ENCODE results near the gene NIPAL1. TPM values are rescaled to one million over a fixed set of nuclear protein-coding genes. Genes with fewer than 3 reads are reported as not detected.

NIPAL1 gene
- polyA plus RNA-seq, 3 donors, result 0.13 to 0.22 TPM; not detected in 1

DNA sequence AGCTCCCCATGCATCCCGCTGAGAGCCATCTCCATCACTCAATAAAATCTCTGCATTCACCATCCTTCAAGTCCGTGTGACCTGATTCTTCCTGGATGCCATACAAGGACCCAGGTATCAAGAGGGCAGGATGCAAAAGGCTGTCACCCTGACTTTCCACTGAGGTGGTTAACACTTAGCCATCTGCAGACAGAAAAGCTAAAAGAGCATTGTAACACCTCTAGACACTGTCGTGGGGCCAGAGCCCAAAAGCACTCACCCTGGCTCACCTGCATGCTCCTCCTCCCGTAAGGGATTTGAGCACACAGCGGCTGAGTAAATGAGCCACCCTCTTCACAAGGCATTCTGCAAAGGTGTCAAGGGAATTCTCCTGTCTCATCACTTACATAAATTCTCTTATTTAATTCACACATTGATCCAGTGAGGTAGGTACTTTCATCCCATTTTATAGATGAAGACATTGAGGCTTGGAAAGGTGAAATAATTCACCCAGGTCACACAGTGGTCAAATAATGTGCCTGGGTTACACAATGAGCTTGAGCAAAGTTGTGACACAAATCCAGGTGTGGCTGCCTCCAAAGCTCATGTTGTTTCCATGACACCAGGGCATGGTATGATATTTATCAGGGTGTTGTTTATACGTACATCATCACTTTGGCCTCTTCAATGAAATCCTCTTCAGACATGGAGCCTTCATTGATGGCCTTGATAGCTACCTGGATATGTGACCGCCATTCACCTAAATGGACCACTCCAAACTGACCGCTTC lies 69.4 kb downstream of the NIPAL1 start:
- intact Hi-C loops (cut with micrococcal nuclease), result loop anchor here (2.0 to 5.0 kb wide), 4 partner anchors 49 to 404 kb away; no protein-coding TSS in a partner anchor
- no peaks in the 10 kb centered on the region for H3K9me3 Mint-ChIP-seq
- WGBS (ENCODE audit: insufficient coverage), result 76% methylated on average over 5 of the region's 8 CpGs
- no peak overlapping the region for H3K4me3 Mint-ChIP-seq
- H3K36me3 ChIP-seq (replicated peaks in 1 of 2; ENCODE audit: control insufficient read depth in 1 of 2, insufficient read depth in 2 of 2, low read length in 2 of 2), result no peaks in the 10 kb centered on the region
- H4K20me1 ChIP-seq (ENCODE audit: insufficient read depth, low read length), result no peaks in the 10 kb centered on the region
- no peaks in the 10 kb centered on the region for H3K36me3 Mint-ChIP-seq
- no peaks in the 10 kb centered on the region for H3K9me3 ChIP-seq (replicated peaks in 1 of 2; ENCODE audit: control insufficient read depth in 1 of 2, insufficient read depth in 1 of 2, low read length in 2 of 2)
- no peaks in the 10 kb centered on the region for H3K4me1 Mint-ChIP-seq
- no peak overlapping the region for H3K4me2 ChIP-seq (replicated peaks; ENCODE audit: extremely low read depth, low read length, poor library complexity, severe bottlenecking)
- no peak overlapping the region for H3K27ac ChIP-seq (ENCODE audit: low read depth in 1 of 2, low read length in 2 of 2)
- TF ChIP-seq, protein P1, sequence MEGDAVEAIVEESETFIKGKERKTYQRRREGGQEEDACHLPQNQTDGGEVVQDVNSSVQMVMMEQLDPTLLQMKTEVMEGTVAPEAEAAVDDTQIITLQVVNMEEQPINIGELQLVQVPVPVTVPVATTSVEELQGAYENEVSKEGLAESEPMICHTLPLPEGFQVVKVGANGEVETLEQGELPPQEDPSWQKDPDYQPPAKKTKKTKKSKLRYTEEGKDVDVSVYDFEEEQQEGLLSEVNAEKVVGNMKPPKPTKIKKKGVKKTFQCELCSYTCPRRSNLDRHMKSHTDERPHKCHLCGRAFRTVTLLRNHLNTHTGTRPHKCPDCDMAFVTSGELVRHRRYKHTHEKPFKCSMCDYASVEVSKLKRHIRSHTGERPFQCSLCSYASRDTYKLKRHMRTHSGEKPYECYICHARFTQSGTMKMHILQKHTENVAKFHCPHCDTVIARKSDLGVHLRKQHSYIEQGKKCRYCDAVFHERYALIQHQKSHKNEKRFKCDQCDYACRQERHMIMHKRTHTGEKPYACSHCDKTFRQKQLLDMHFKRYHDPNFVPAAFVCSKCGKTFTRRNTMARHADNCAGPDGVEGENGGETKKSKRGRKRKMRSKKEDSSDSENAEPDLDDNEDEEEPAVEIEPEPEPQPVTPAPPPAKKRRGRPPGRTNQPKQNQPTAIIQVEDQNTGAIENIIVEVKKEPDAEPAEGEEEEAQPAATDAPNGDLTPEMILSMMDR (IDR thresholded peaks at IDR 0.05), result no peak
- H3K27me3 ChIP-seq (ENCODE audit: control insufficient read depth in 2 of 2, insufficient read depth in 2 of 2, low read length in 2 of 2), result no peaks in the 10 kb centered on the region
- H2AFZ ChIP-seq (ENCODE audit: insufficient read depth, low read depth, low read length, poor library complexity, severe bottlenecking), result no peak overlapping the region
- H3K79me2 ChIP-seq (ENCODE audit: insufficient read depth, low read length), result no peaks in the 10 kb centered on the region
- H3K9ac ChIP-seq (ENCODE audit: insufficient read depth, low read length, poor library complexity, severe bottlenecking), result no peak overlapping the region
- H3K4me1 ChIP-seq (ENCODE audit: control insufficient read depth in 1 of 2, insufficient read depth in 2 of 2, low read length in 2 of 2), result no peaks in the 10 kb centered on the region
- DNase-seq, result no peak
- H3K4me3 ChIP-seq (replicated peaks in 1 of 3; ENCODE audit: low read depth in 2 of 3, low read length in 3 of 3), result no peak overlapping the region
- H3K27me3 Mint-ChIP-seq (ENCODE audit: low read depth in 3 of 3), result no peaks in the 10 kb centered on the region
- no peak overlapping the region for H3K27ac Mint-ChIP-seq

Other genes starting within 250 kb of the NIPAL1 start
- gene CORIN, start 178.7 kb upstream of the NIPAL1 start, polyA plus RNA-seq, result under 1 TPM in 1 of 3 donors, not detected in 2; 0.01 TPM
- gene NFXL1, start 102.2 kb upstream of the NIPAL1 start, polyA plus RNA-seq, result 10 to 100 TPM in 2 of 3 donors, 1 to 10 TPM in 1; 3.6 to 26.2 (median 10.6) TPM
- gene CNGA1, start 91 bp upstream of the NIPAL1 start, polyA plus RNA-seq, result not detected
- under 1 TPM; 0.13 to 0.93 (median 0.54) TPM for gene TXK, start 117.5 kb downstream of the NIPAL1 start, polyA plus RNA-seq